GM12878 (cell line): ENCODE data around the gene CPSF4. TPM values are rescaled to one million over a fixed set of nuclear protein-coding genes. Genes with fewer than 3 reads are reported as not detected.

Experiments used
- ASH2L ChIP-seq: fragments of 300-600, 200-600 bp; sonication (generic); IDR thresholded peaks from 2 replicates; pipeline ENCODE4 v1.6.1; 2017; ENCODE audit warnings: low read depth, mild to moderate bottlenecking, borderline replicate concordance
- BCL11A ChIP-seq: IDR thresholded peaks from 2 replicates; pipeline ENCODE4 v1.6.1; 2011; ENCODE audit warnings: low read depth, low read length
- E2F8 ChIP-seq: fragments of 450-650 bp; IDR thresholded peaks from 2 replicates; pipeline ENCODE4 v1.6.1; 2018; ENCODE audit warnings: mild to moderate bottlenecking, low read depth, moderate library complexity; ENCODE audit not compliant: partially characterized antibody
- EGR1 ChIP-seq, 2 experiments: IDR thresholded peaks; 1 replicate in 1 of 2; 2 replicates in 1 of 2; pipeline ENCODE4 v1.6.1; 2011 to 2012; ENCODE audit warnings: low read depth in 2 of 2, low read length in 2 of 2, borderline replicate concordance in 1 of 2, mild to moderate bottlenecking in 1 of 2, moderate library complexity in 1 of 2
- EP300 ChIP-seq, 2 experiments: fragments of 150-350 bp in 1 of 2; IDR thresholded peaks; 2 replicates each; pipeline ENCODE4 v1.6.1; 2011 to 2012; ENCODE audit warnings: low read depth in 2 of 2, low read length in 2 of 2, borderline replicate concordance in 1 of 2, improper control_type of control experiment in 1 of 2, inconsistent platforms in 1 of 2; ENCODE audit not compliant: control insufficient read depth in 1 of 2
- HSF1 ChIP-seq: fragments of 150-350 bp; IDR thresholded peaks from 2 replicates; pipeline ENCODE4 v1.6.1; 2014; ENCODE audit warnings: mild to moderate bottlenecking, low read depth, low read length
- IRF4 ChIP-seq: IDR thresholded peaks from 2 replicates; pipeline ENCODE4 v1.6.1; 2011; ENCODE audit warnings: low read depth, low read length
- MTA3 ChIP-seq: IDR thresholded peaks from 2 replicates; pipeline ENCODE4 v1.6.1; 2012; ENCODE audit warnings: low read length, inconsistent platforms, borderline replicate concordance
- NFYB ChIP-seq: IDR thresholded peaks from 2 replicates; pipeline ENCODE4 v1.6.1; 2011; ENCODE audit warnings: low read depth, mild to moderate bottlenecking, low read length, improper control_type of control experiment, moderate library complexity; ENCODE audit not compliant: insufficient read depth
- NKRF ChIP-seq: fragments of 450-650 bp; conservative IDR thresholded peaks from 2 replicates; pipeline ENCODE4 v1.6.1; 2017; ENCODE audit warnings: mild to moderate bottlenecking, moderate library complexity
- NR2F1 ChIP-seq: fragments of 450-650 bp; conservative IDR thresholded peaks from 2 replicates; pipeline ENCODE4 v1.6.1; 2017; ENCODE audit warnings: mild to moderate bottlenecking
- PML ChIP-seq: IDR thresholded peaks from 2 replicates; pipeline ENCODE4 v1.6.1; 2012; ENCODE audit warnings: low read length, inconsistent platforms
- POLR2AphosphoS5 ChIP-seq: IDR thresholded peaks from 2 replicates; pipeline ENCODE4 v1.6.1; 2011; ENCODE audit warnings: mild to moderate bottlenecking, low read length, inconsistent platforms
- RBBP5 ChIP-seq: fragments of 200-600 bp; sonication (generic); conservative IDR thresholded peaks from 2 replicates; pipeline ENCODE4 v1.6.1; 2016
- RUNX3 ChIP-seq: IDR thresholded peaks from 2 replicates; pipeline ENCODE4 v1.6.1; 2012; ENCODE audit warnings: low read length, inconsistent platforms
- SIN3A ChIP-seq: IDR thresholded peaks from 2 replicates; pipeline ENCODE4 v1.6.1; 2012; ENCODE audit warnings: low read depth, low read length, improper control_type of control experiment
- SMARCA5 ChIP-seq: fragments of 450-650 bp; IDR thresholded peaks from 2 replicates; pipeline ENCODE4 v1.6.1; 2017; ENCODE audit warnings: mild to moderate bottlenecking
- SP1 ChIP-seq: IDR thresholded peaks from one replicate; pipeline ENCODE4 v1.6.1; 2011; ENCODE audit warnings: low read depth, low read length
- STAT3 ChIP-seq: IDR thresholded peaks from 2 replicates; pipeline ENCODE4 v1.6.1; 2011; ENCODE audit warnings: low read depth, low read length, improper control_type of control experiment
- TCF7 ChIP-seq: IDR thresholded peaks from 2 replicates; pipeline ENCODE4 v1.6.1; 2014; ENCODE audit warnings: antibody characterized with exemption, borderline replicate concordance
- USF2 ChIP-seq: IDR thresholded peaks from 2 replicates; pipeline ENCODE4 v1.6.1; 2011; ENCODE audit warnings: low read depth, low read length, improper control_type of control experiment, borderline replicate concordance
- ZNF24 ChIP-seq: fragments of 450-650 bp; IDR thresholded peaks from 2 replicates; pipeline ENCODE4 v1.6.1; 2017; ENCODE audit warnings: antibody characterized with exemption, mild to moderate bottlenecking
- ZNF274 ChIP-seq: IDR thresholded peaks from one replicate; pipeline ENCODE4 v1.8.0; 2011; ENCODE audit not compliant: insufficient read length, insufficient read depth
- ZNF622 ChIP-seq: fragments of 450-650 bp; IDR thresholded peaks from 2 replicates; pipeline ENCODE4 v1.6.1; 2017; ENCODE audit warnings: mild to moderate bottlenecking, inconsistent platforms
- polyA plus RNA-seq, 11 experiments: library from polyadenylated mRNA; depleted of rRNA in 4 of 11; unstranded in 6 of 11; stranded (reverse) in 5 of 11; fragments of >200 nt; fragmentation: Nextera tagmentation in 4 of 11; fragmentation: Illumina TruSeq in 1 of 11; extraction: Ambion mirVana in 4 of 11; extraction: Trizol in 1 of 11; gene quantifications; 1 replicate in 1 of 11; 2 replicates in 10 of 11; pipeline versions ENCODE4 v1.2.1 to v1.2.3, GENCODE V29; 2011 to 2016; ENCODE audit warnings: inconsistent platforms in 2 of 11, missing spikeins in 2 of 11, low read depth in 1 of 11
- total RNA-seq, 4 experiments: library from RNA; depleted of rRNA in 3 of 4; stranded (reverse); fragments of >200 nt in 3 of 4; fragmentation: Illumina TruSeq in 1 of 4; extraction: Trizol in 1 of 4; gene quantifications; 2 replicates each; pipeline versions ENCODE4 v1.2.1 to v1.2.3, GENCODE V29; 2013 to 2021

CPSF4 gene
- total and polyA plus RNA-seq, 10 of the 15 experiments (the other 5 are each of a cell fraction or from before 2014, with no cell fraction given): 13.6 to 70.1 (median 45.0) TPM

GRCh38 chr7:99499721-99500636 is 61.2 kb downstream of the CPSF4 start, which contains the start of gene ZNF394 (continued):
- no peak for TF ChIP-seq HSF1
- no peak for TF ChIP-seq IRF4
- no peak for TF ChIP-seq ZNF274
- TF ChIP-seq E2F8: peak; percentile 91
- TF ChIP-seq PML: peak; percentile 85
- no peak for TF ChIP-seq ZNF622
- TF ChIP-seq MTA3: peak; percentile 59; the same call in 1 of the 2 replicates
- TF ChIP-seq SMARCA5: no peak
- TF ChIP-seq NR2F1: peak; percentile 35; the same call in 1 of the 2 replicates
- peak; percentile 50 for TF ChIP-seq SP1
- no peak for TF ChIP-seq TCF7
- peak; percentile 63 for TF ChIP-seq NKRF
- no peak for TF ChIP-seq USF2
- TF ChIP-seq ZNF24: no peak
- TF ChIP-seq RBBP5: no peak
- TF ChIP-seq SIN3A: peak; percentile 51; the same call in 1 of the 2 replicates
- TF ChIP-seq BCL11A: no peak
- no peak for TF ChIP-seq STAT3
- TF ChIP-seq POLR2AphosphoS5: peak; percentile 97
- peak; percentile 37; the same call in 1 of the 2 replicates for TF ChIP-seq ASH2L
- peak in 1 of 2 experiments; percentile 64; a peak in 1 of 3 replicates for TF ChIP-seq EGR1 (IDR thresholded peaks at IDR 0.05; ENCODE audit: borderline replicate concordance in 1 of 2, low read depth in 2 of 2, low read length in 2 of 2)
- no peak for TF ChIP-seq NFYB
- TF ChIP-seq RUNX3: peak; percentile 76
- peak in 1 of 2 experiments; percentile 51; a peak in 1 of 4 replicates for TF ChIP-seq EP300 (IDR thresholded peaks at IDR 0.05; ENCODE audit: borderline replicate concordance in 1 of 2, control insufficient read depth in 1 of 2, low read depth in 2 of 2, low read length in 2 of 2)
